Measurements from ENCODE around the gene FAAP20.
"Not testable (repeated sequence)": the region's sequence is repeated elsewhere in the genome, so short reads cannot be mapped to it uniquely, and the experiment has no call there.

The FAAP20 gene

DNA sequence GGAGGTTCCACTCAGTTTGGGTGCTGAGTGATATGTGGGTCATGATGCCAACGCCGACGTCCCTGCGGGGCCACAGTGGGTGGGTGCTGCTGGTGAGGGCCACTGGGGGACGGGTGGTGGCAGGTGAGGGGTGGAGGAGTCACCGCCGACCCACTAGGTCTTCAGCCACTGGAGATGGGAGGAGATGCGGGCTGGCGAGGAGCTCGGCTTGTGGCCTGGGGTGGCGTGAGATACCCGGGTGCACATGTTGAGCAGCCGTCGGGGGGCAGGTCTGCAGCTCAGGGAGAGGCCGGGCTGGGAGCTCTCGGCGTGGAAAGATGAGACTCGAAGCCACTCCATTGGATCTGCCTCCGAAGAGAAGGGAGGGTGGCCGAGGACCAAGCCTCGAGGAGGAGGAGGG lies 40.5 kb downstream of the FAAP20 start:
- DNase-seq, result no peak

DNA sequence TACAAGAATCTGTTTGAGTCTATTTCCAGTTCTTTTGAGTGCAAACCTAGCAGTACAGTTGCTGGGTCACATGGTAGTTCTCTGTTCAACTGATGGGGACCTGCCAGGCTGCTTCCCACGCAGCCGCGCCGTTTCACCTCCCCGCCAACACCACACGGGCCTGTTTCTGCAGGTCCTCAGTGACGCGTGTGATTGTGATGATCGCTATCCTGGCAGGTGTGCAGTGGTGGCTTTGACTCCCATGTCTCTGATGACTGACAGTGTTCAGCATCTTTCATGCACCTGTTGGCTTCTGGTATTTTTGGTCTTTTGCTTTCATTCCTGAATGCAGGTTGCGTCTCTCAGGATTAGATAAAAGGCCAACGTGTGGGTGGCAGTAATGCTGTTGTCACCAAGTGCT lies 41.6 kb downstream of the FAAP20 start:
- no peak for DNase-seq

GRCh38 chr1:2151911-2152310 lies 42.7 kb downstream of the FAAP20 start:
- no peak for DNase-seq

GRCh38 chr1:2151252-2151651 lies 43.3 kb downstream of the FAAP20 start:
- DNase-seq, result peak in 1 of 2 donors; percentile 17

- no peak for DNase-seq
These were observed 43.8 kb downstream of the FAAP20 start for GRCh38 chr1:2150801-2151200.

GRCh38 chr1:2148691-2149090 lies 45.9 kb downstream of the FAAP20 start:
- DNase-seq, result no peak

GRCh38 chr1:2147869-2148268 lies 46.7 kb downstream of the FAAP20 start:
- not testable (repeated sequence) for DNase-seq

GRCh38 chr1:2146836-2147517 lies 47.6 kb downstream of the FAAP20 start:
- DNase-seq, result no peak

DNA sequence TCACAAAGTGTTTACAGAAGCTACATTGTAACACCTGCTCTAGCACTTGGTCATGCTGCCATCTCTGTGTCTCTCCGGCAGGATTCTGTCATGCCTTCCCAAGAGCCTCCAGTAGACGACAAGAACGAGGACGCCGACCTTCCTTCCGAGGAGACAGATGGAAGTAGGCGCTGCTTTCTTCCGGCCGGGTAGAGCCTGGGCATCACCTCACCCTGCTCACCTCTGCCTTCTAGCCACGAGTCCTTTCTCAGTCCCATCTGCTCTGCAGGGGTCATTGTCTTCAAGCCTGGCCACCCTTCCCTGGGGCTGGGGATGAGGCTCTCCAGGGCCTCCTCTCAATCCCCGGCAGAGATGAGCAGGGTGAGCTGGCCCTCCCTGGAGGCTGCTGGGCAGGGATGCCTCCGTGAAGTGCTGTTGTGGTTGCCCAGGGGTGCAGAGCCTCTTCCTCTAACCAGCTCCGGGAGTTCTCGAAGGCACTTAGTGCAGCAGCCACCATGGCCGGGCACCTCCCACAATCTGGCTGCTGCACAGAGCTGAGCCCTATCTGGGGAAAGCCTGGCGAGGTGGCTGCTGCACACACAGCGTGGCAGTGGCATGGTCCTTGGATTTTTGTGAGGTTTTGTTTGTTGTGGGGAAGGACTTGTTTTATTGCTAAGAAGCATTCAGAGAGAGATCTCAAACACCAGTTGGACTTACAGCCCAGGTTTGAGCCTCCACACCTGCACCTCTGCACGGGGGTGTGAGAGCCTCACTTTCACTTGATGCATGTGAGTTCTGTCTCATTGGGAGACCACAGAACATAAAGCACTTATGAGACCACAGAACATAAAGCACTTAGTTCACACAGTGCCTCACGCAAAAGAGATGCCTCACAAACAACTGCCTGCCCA lies 48.4 kb downstream of the FAAP20 start:
- DNase-seq, result no peak

- DNase-seq, result no peak
These were observed 50.0 kb downstream of the FAAP20 start for GRCh38 chr1:2144501-2145090.

- no peak for DNase-seq
These were observed 50.6 kb downstream of the FAAP20 start for GRCh38 chr1:2143814-2144500.

GRCh38 chr1:2141025-2141424 lies 53.5 kb downstream of the FAAP20 start:
- no peak for DNase-seq
